B cell (primary cell): ENCODE results near the gene RNF114. TPM values are rescaled to one million over a fixed set of nuclear protein-coding genes. Genes with fewer than 3 reads are reported as not detected.

Experiments used
- ATAC-seq: fragments of 200-7000 bp; cut with Tn5 transposase; one replicate; pipeline ENCODE4 v1.10.0; 2021; ENCODE audit warnings: low read depth, mild to moderate bottlenecking, moderate number of reproducible peaks, moderate library complexity
- CTCF ChIA-PET: fragments of 350-600 bp; sonication (Branson Sonifier 250); formaldehyde crosslinking; loops from one replicate; lab custom pipeline; 2021; ENCODE audit warnings: antibody characterized with exemption, inconsistent platforms; lab: Charles Lee
- POLR2A ChIA-PET: fragments of 350-600 bp; sonication (Branson Sonifier 250); formaldehyde crosslinking; loops from one replicate; lab custom pipeline; 2021; ENCODE audit warnings: antibody characterized with exemption; lab: Charles Lee
- DNase-seq: peaks from one replicate; pipeline ENCODE4 v3.0.0; 2013
- H2AFZ ChIP-seq: 2 replicates; pipeline ENCODE4 v1.6.1; 2012; ENCODE audit warnings: mild to moderate bottlenecking, low read depth, low read length; ENCODE audit not compliant: insufficient read depth, poor library complexity, severe bottlenecking
- H3K27ac ChIP-seq, 2 donors: 1 replicate in 1 of 2; 2 replicates in 1 of 2; pipeline ENCODE4 v1.5.1; 2012 to 2013; ENCODE audit warnings: low read length in 2 of 2, mild to moderate bottlenecking in 2 of 2, moderate library complexity in 1 of 2
- H3K27me3 ChIP-seq, 4 experiments: fragments of 200-600 bp in 1 of 4; sonication (generic) in 1 of 4; replicated peaks in 1 of 4; 1 replicate in 2 of 4; 2 replicates in 2 of 4; pipeline versions ENCODE4 v1.6.1 to v1.7.0; 2013 to 2016; ENCODE audit warnings: low read length in 3 of 4, mild to moderate bottlenecking in 2 of 4, mixed read lengths in 1 of 4, moderate library complexity in 1 of 4; ENCODE audit not compliant: insufficient read depth in 4 of 4, control insufficient read depth in 3 of 4; ENCODE audit errors: control extremely low read depth in 1 of 4
- H3K36me3 ChIP-seq, 2 experiments: replicated peaks in 1 of 2; 1 replicate in 1 of 2; 2 replicates in 1 of 2; pipeline versions ENCODE4 v1.6.1 to v1.7.1; 2013; ENCODE audit warnings: low read length in 1 of 2; ENCODE audit not compliant: insufficient read depth in 2 of 2, control insufficient read depth in 1 of 2; ENCODE audit errors: control extremely low read depth in 1 of 2, extremely low read depth in 1 of 2
- H3K4me1 ChIP-seq, 2 donors: fragments of 200-600 bp in 1 of 2; sonication (generic) in 1 of 2; 1 replicate in 1 of 2; 2 replicates in 1 of 2; pipeline versions ENCODE4 v1.5.1 to v1.6.1; 2013 to 2017; ENCODE audit warnings: low read length in 2 of 2; ENCODE audit not compliant: control insufficient read depth in 2 of 2, insufficient read depth in 2 of 2
- H3K4me2 ChIP-seq: replicated peaks from 2 replicates; pipeline ENCODE3; 2012; ENCODE audit warnings: mild to moderate bottlenecking, low read depth, low read length; ENCODE audit not compliant: poor library complexity, severe bottlenecking
- H3K4me3 ChIP-seq, 5 experiments: fragments of 200-600 bp in 1 of 5; sonication (generic) in 1 of 5; 1 replicate in 3 of 5; 2 replicates in 2 of 5; pipeline versions ENCODE4 v1.5.1 to v1.7.0; 2011 to 2016; ENCODE audit warnings: low read length in 4 of 5, mild to moderate bottlenecking in 4 of 5, low read depth in 2 of 5, control low read depth in 1 of 5, moderate library complexity in 1 of 5; ENCODE audit not compliant: insufficient read depth in 1 of 5; ENCODE audit errors: control extremely low read depth in 1 of 5, extremely low read depth in 1 of 5
- H3K79me2 ChIP-seq: fragments of 200-600 bp; sonication (generic); one replicate; pipeline ENCODE4 v1.6.0; 2016; ENCODE audit warnings: low read length; ENCODE audit not compliant: control insufficient read depth, insufficient read depth
- H3K9ac ChIP-seq: fragments of 200-600 bp; sonication (generic); 2 replicates; pipeline ENCODE4 v1.6.1; 2017; ENCODE audit warnings: mild to moderate bottlenecking, low read length, moderate library complexity
- H3K9me3 ChIP-seq, 3 donors: one replicate each; pipeline versions ENCODE4 v1.6.1 to v1.7.1; 2013; ENCODE audit warnings: low read length in 2 of 3; ENCODE audit not compliant: control insufficient read depth in 2 of 3, insufficient read depth in 1 of 3; ENCODE audit errors: control extremely low read depth in 1 of 3
- H4K20me1 ChIP-seq: 2 replicates; pipeline ENCODE4 v1.6.0; 2012; ENCODE audit warnings: mild to moderate bottlenecking, low read length; ENCODE audit not compliant: insufficient read depth, control insufficient read depth, poor library complexity, severe bottlenecking
- H3K27ac Mint-ChIP-seq: one replicate; pipeline ENCODE4 v1.8.0; 2021; ENCODE audit warnings: mixed read lengths
- H3K27me3 Mint-ChIP-seq: one replicate; pipeline ENCODE4 v1.8.0; 2021; ENCODE audit warnings: mixed read lengths
- H3K4me1 Mint-ChIP-seq: one replicate; pipeline ENCODE4 v1.8.0; 2021; ENCODE audit warnings: mixed read lengths
- H3K4me3 Mint-ChIP-seq: one replicate; pipeline ENCODE4 v1.8.0; 2021; ENCODE audit warnings: mixed read lengths
- H3K9me3 Mint-ChIP-seq: one replicate; pipeline ENCODE4 v1.8.0; 2022; ENCODE audit warnings: mixed read lengths; ENCODE audit not compliant: insufficient read depth
- CTCF ChIP-seq: fragments of 200-600 bp; IDR thresholded peaks from one replicate; pipeline ENCODE4 v1.8.0; 2022; ENCODE audit warnings: antibody characterized with exemption, mild to moderate bottlenecking
- EZH2 ChIP-seq: IDR thresholded peaks from 2 replicates; pipeline ENCODE4 v1.6.1; 2012; ENCODE audit warnings: borderline replicate concordance, low read depth, mild to moderate bottlenecking, moderate library complexity, low read length; ENCODE audit not compliant: insufficient read depth, poor library complexity, severe bottlenecking
- WGBS: methylation state at CpG from one replicate; pipeline ENCODE4 v1.1.5; 2013; ENCODE audit warnings: missing lambda C conversion rate; ENCODE audit not compliant: insufficient coverage; 5-methylcytosine and 5-hydroxymethylcytosine counted together
- intact Hi-C: fragments of 100-400 bp; cut with micrococcal nuclease; formaldehyde crosslinking; loops from one replicate; pipeline ENCODE4 v1.10.0; 2022
- polyA plus RNA-seq: library from polyadenylated mRNA; depleted of rRNA; stranded (reverse); fragments of >200 nt; gene quantifications from 2 replicates; pipeline ENCODE4 v1.2.3, GENCODE V29; 2012
- total RNA-seq, 2 donors: library from RNA; stranded (reverse); fragments of 120-200 nt in 1 of 2; gene quantifications; 1 replicate in 1 of 2; 2 replicates in 1 of 2; pipeline versions ENCODE4 v1.2.3 to v1.2.4, GENCODE V29; 2013 to 2022

The RNF114 gene
- total and polyA plus RNA-seq, 2 donors (not counting 1 experiment from before 2014, with no cell fraction given), result 81.7 to 117 TPM

- Histone ChIP-seq H4K20me1 (no peaks in the 10 kb centered on the region), H3K9ac (no peak overlapping the region)
Measured at GRCh38 chr20:49969234-49969633, 33.0 kb downstream of the RNF114 start.

GRCh38 chr20:49969946-49970345, 33.7 kb downstream of the RNF114 start:
- 58% methylated on average over 4 of the region's 5 CpGs for WGBS
- intact Hi-C loops, result no loop called here
- Mint-ChIP-seq H3K4me1 (no peaks in the 10 kb centered on the region), H3K4me3 (no peak overlapping the region), H3K9me3 (no peaks in the 10 kb centered on the region), H3K27me3 (no peaks in the 10 kb centered on the region), H3K27ac (no peak overlapping the region)
- ChIA-PET CTCF (interaction anchor here (1.4 kb wide), 1 partner anchor 9 kb away, joined by 4 read pairs; no protein-coding TSS in a partner anchor), POLR2A (no interaction called here)
- no peak overlapping the region for H3K4me3 ChIP-seq
- no peak for ATAC-seq
- no peak overlapping the region for H3K4me2 ChIP-seq
- H3K9me3 ChIP-seq, result no peaks in the 10 kb centered on the region
- peaks cover 0 to 2% of the 10 kb centered on the region in 2 experiments for H3K36me3 ChIP-seq
- no peak for TF ChIP-seq CTCF
- no peak for TF ChIP-seq EZH2
- no peaks in the 10 kb centered on the region for H4K20me1 ChIP-seq
- H3K27ac ChIP-seq, result no peak overlapping the region
- H2AFZ ChIP-seq, result no peak overlapping the region
- no peaks in the 10 kb centered on the region for H3K79me2 ChIP-seq
- H3K27me3 ChIP-seq, result no peaks in the 10 kb centered on the region
- H3K4me1 ChIP-seq, result no peaks in the 10 kb centered on the region
- DNase-seq, result no peak
- H3K9ac ChIP-seq, result no peak overlapping the region

More at GRCh38 chr20:49969234-49969633, 33.0 kb downstream of the RNF114 start:
- H3K4me3 ChIP-seq, result no peak overlapping the region
- H3K9me3 ChIP-seq, result no peaks in the 10 kb centered on the region
- H3K4me2 ChIP-seq, result no peak overlapping the region
- Mint-ChIP-seq H3K27ac (no peak overlapping the region), H3K9me3 (no peaks in the 10 kb centered on the region), H3K4me1 (no peaks in the 10 kb centered on the region), H3K4me3 (no peak overlapping the region), H3K27me3 (no peaks in the 10 kb centered on the region)
- CTCF ChIA-PET, result no interaction called here
- H3K79me2 ChIP-seq, result no peaks in the 10 kb centered on the region
- 30% methylated on average over 1 of the region's 3 CpGs for WGBS
- no peaks in the 10 kb centered on the region for H3K27me3 ChIP-seq
- no peak for TF ChIP-seq CTCF
- no peak for TF ChIP-seq EZH2
- POLR2A ChIA-PET, result no interaction called here
- intact Hi-C loops, result no loop called here
- H3K4me1 ChIP-seq, result no peaks in the 10 kb centered on the region
- ATAC-seq (no peak), DNase-seq (no peak)
- peaks cover 0 to 2% of the 10 kb centered on the region in 2 experiments for H3K36me3 ChIP-seq
- no peak overlapping the region for H3K27ac ChIP-seq
- H2AFZ ChIP-seq, result no peak overlapping the region
